ENCODE measurements around the gene BDH1. TPM values are rescaled to one million over a fixed set of nuclear protein-coding genes. Genes with fewer than 3 reads are reported as not detected.
A peak's percentile ranks its signal among the peaks of the same experiment; 100 is the strongest.
"Not testable (repeated sequence)": the region's sequence is repeated elsewhere in the genome, so short reads cannot be mapped to it uniquely, and the experiment has no call there.

The BDH1 gene
- total RNA-seq: 140 and 146 TPM in 2 replicates

GRCh38 chr3:197555281-197556261, at the start of gene BDH1:
Gene BDH1 (minus strand): TSS chr3:197555968. CDS start chr3:197546443, 9,525 bp downstream.
- H3K27me3 Mint-ChIP-seq (ENCODE audit: low read depth): peaks cover 14% of the 10 kb centered on the region
- H3K36me3 Mint-ChIP-seq (ENCODE audit: low read depth): peaks cover 32% of the 10 kb centered on the region
- DNase-seq (ENCODE audit: low spot score): peak; percentile 64
- H3K4me3 Mint-ChIP-seq (ENCODE audit: low read depth): peak within 1 kb of the TSS; percentile 92
- H3K4me1 Mint-ChIP-seq (ENCODE audit: low read depth): peaks cover 29% of the 10 kb centered on the region
- peak within 1 kb of the TSS; percentile 96 for H3K27ac Mint-ChIP-seq
- intact Hi-C loops (cut with micrococcal nuclease): loop anchor here (10.0 kb wide), 1 partner anchor 179 kb away; the partner anchor contains the start of gene RUBCN
- H3K9me3 Mint-ChIP-seq: no peaks in the 10 kb centered on the region

- no peak overlapping the region for H3K4me3 Mint-ChIP-seq (ENCODE audit: low read depth)
Observed at GRCh38 chr3:197603317-197603933, 47.7 kb upstream of the BDH1 start.

GRCh38 chr3:197602351-197602750, 46.6 kb upstream of the BDH1 start:
- H3K27ac Mint-ChIP-seq; H3K4me3 Mint-ChIP-seq (ENCODE audit: low read depth); H3K27me3 Mint-ChIP-seq (ENCODE audit: low read depth); intact Hi-C loops (cut with micrococcal nuclease); DNase-seq (ENCODE audit: low spot score); H3K9me3 Mint-ChIP-seq: not testable (repeated sequence)
- Mint-ChIP-seq H3K36me3 (ENCODE audit: low read depth) (peaks cover 20% of the 10 kb centered on the region), H3K4me1 (ENCODE audit: low read depth) (peaks cover 12% of the 10 kb centered on the region)

More at GRCh38 chr3:197603317-197603933, 47.7 kb upstream of the BDH1 start:
- Mint-ChIP-seq H3K9me3 (no peaks in the 10 kb centered on the region), H3K27ac (no peak overlapping the region), H3K4me1 (ENCODE audit: low read depth) (peaks cover 4% of the 10 kb centered on the region), H3K27me3 (ENCODE audit: low read depth) (no peaks in the 10 kb centered on the region), H3K36me3 (ENCODE audit: low read depth) (peaks cover 26% of the 10 kb centered on the region)
- no peak for DNase-seq (ENCODE audit: low spot score)
- intact Hi-C loops (cut with micrococcal nuclease): no loop called here

- Mint-ChIP-seq H3K36me3 (ENCODE audit: low read depth) (peaks cover 11% of the 10 kb centered on the region), H3K4me1 (ENCODE audit: low read depth) (peaks cover 13% of the 10 kb centered on the region)
- H3K9me3 Mint-ChIP-seq; DNase-seq (ENCODE audit: low spot score); H3K27me3 Mint-ChIP-seq (ENCODE audit: low read depth); H3K4me3 Mint-ChIP-seq (ENCODE audit: low read depth); intact Hi-C loops (cut with micrococcal nuclease); H3K27ac Mint-ChIP-seq: not testable (repeated sequence)
Observed at GRCh38 chr3:197601566-197601840, 45.7 kb upstream of the BDH1 start.

- no peak overlapping the region for H3K27ac Mint-ChIP-seq
- no peaks in the 10 kb centered on the region for H3K27me3 Mint-ChIP-seq (ENCODE audit: low read depth)
- H3K36me3 Mint-ChIP-seq (ENCODE audit: low read depth): peaks cover 9% of the 10 kb centered on the region
- H3K9me3 Mint-ChIP-seq: no peaks in the 10 kb centered on the region
- intact Hi-C loops (cut with micrococcal nuclease): no loop called here
- no peak for DNase-seq (ENCODE audit: low spot score)
- H3K4me1 Mint-ChIP-seq (ENCODE audit: low read depth): peaks cover 13% of the 10 kb centered on the region
- H3K4me3 Mint-ChIP-seq (ENCODE audit: low read depth): no peak overlapping the region
Observed at GRCh38 chr3:197600796-197601565, 45.2 kb upstream of the BDH1 start.

- intact Hi-C loops (cut with micrococcal nuclease): loop anchor here (1.0 to 10.0 kb wide), 3 partner anchors 45 to 206 kb away; no protein-coding TSS in a partner anchor
- peak overlapping the region; percentile 33 for H3K27ac Mint-ChIP-seq
Observed at GRCh38 chr3:197599089-197599765, 43.5 kb upstream of the BDH1 start.

GRCh38 chr3:197598404-197598980, 42.7 kb upstream of the BDH1 start:
- Mint-ChIP-seq H3K27ac (no peak overlapping the region), H3K36me3 (ENCODE audit: low read depth) (peaks cover 5% of the 10 kb centered on the region), H3K27me3 (ENCODE audit: low read depth) (no peaks in the 10 kb centered on the region), H3K4me1 (ENCODE audit: low read depth) (peaks cover 18% of the 10 kb centered on the region), H3K4me3 (ENCODE audit: low read depth) (no peak overlapping the region), H3K9me3 (no peaks in the 10 kb centered on the region)
- DNase-seq (ENCODE audit: low spot score): no peak
- intact Hi-C loops (cut with micrococcal nuclease): loop anchor here (2.0 to 10.0 kb wide), 2 partner anchors 70 to 206 kb away; no protein-coding TSS in a partner anchor

More at GRCh38 chr3:197599089-197599765, 43.5 kb upstream of the BDH1 start:
- DNase-seq (ENCODE audit: low spot score): peak; percentile 74
- Mint-ChIP-seq H3K4me1 (ENCODE audit: low read depth) (peaks cover 16% of the 10 kb centered on the region), H3K4me3 (ENCODE audit: low read depth) (no peak overlapping the region), H3K27me3 (ENCODE audit: low read depth) (no peaks in the 10 kb centered on the region), H3K36me3 (ENCODE audit: low read depth) (peaks cover 9% of the 10 kb centered on the region), H3K9me3 (no peaks in the 10 kb centered on the region)

- Mint-ChIP-seq H3K27ac (peak overlapping the region; percentile 24), H3K9me3 (no peaks in the 10 kb centered on the region), H3K27me3 (ENCODE audit: low read depth) (no peaks in the 10 kb centered on the region), H3K4me1 (ENCODE audit: low read depth) (peaks cover 27% of the 10 kb centered on the region), H3K36me3 (ENCODE audit: low read depth) (peaks cover 4% of the 10 kb centered on the region), H3K4me3 (ENCODE audit: low read depth) (no peak overlapping the region)
- DNase-seq (ENCODE audit: low spot score): no peak
- intact Hi-C loops (cut with micrococcal nuclease): loop anchor here (10.0 kb wide), 1 partner anchor 207 kb away; no protein-coding TSS in a partner anchor
Observed at GRCh38 chr3:197597335-197597734, 41.6 kb upstream of the BDH1 start.

- H3K27ac Mint-ChIP-seq: peak overlapping the region; percentile 58
- intact Hi-C loops (cut with micrococcal nuclease): loop anchor here (10.0 kb wide), 1 partner anchor 209 kb away; no protein-coding TSS in a partner anchor
- H3K27me3 Mint-ChIP-seq (ENCODE audit: low read depth): no peaks in the 10 kb centered on the region
- H3K9me3 Mint-ChIP-seq: no peaks in the 10 kb centered on the region
- peaks cover 4% of the 10 kb centered on the region for H3K36me3 Mint-ChIP-seq (ENCODE audit: low read depth)
- no peak overlapping the region for H3K4me3 Mint-ChIP-seq (ENCODE audit: low read depth)
- DNase-seq (ENCODE audit: low spot score): no peak
- H3K4me1 Mint-ChIP-seq (ENCODE audit: low read depth): peaks cover 40% of the 10 kb centered on the region
Observed at GRCh38 chr3:197595470-197596185, 39.9 kb upstream of the BDH1 start.

GRCh38 chr3:197593046-197593380, 37.2 kb upstream of the BDH1 start:
- no peak for DNase-seq (ENCODE audit: low spot score)
- peaks cover 4% of the 10 kb centered on the region for H3K36me3 Mint-ChIP-seq (ENCODE audit: low read depth)

GRCh38 chr3:197592361-197593045, 36.7 kb upstream of the BDH1 start:
- DNase-seq (ENCODE audit: low spot score): no peak
- Mint-ChIP-seq H3K27me3 (ENCODE audit: low read depth) (no peaks in the 10 kb centered on the region), H3K36me3 (ENCODE audit: low read depth) (peaks cover 4% of the 10 kb centered on the region), H3K27ac (peak overlapping the region; percentile 90), H3K4me3 (ENCODE audit: low read depth) (peak overlapping the region; percentile 51), H3K9me3 (no peaks in the 10 kb centered on the region), H3K4me1 (ENCODE audit: low read depth) (peaks cover 42% of the 10 kb centered on the region)
- intact Hi-C loops (cut with micrococcal nuclease): loop anchor here (10.0 kb wide), 1 partner anchor 212 kb away; no protein-coding TSS in a partner anchor

More at GRCh38 chr3:197593046-197593380, 37.2 kb upstream of the BDH1 start:
- Mint-ChIP-seq H3K9me3 (no peaks in the 10 kb centered on the region), H3K4me3 (ENCODE audit: low read depth) (no peak overlapping the region), H3K4me1 (ENCODE audit: low read depth) (peaks cover 42% of the 10 kb centered on the region), H3K27me3 (ENCODE audit: low read depth) (no peaks in the 10 kb centered on the region), H3K27ac (peak overlapping the region; percentile 90)
- intact Hi-C loops (cut with micrococcal nuclease): loop anchor here (10.0 kb wide), 1 partner anchor 212 kb away; no protein-coding TSS in a partner anchor
